ENCODE results near the gene RND2. TPM values are rescaled to one million over a fixed set of nuclear protein-coding genes. Genes with fewer than 3 reads are reported as not detected.

Gene RND2
- total RNA-seq, 1 donor from 2014 or later: 3.6 TPM

DNA sequence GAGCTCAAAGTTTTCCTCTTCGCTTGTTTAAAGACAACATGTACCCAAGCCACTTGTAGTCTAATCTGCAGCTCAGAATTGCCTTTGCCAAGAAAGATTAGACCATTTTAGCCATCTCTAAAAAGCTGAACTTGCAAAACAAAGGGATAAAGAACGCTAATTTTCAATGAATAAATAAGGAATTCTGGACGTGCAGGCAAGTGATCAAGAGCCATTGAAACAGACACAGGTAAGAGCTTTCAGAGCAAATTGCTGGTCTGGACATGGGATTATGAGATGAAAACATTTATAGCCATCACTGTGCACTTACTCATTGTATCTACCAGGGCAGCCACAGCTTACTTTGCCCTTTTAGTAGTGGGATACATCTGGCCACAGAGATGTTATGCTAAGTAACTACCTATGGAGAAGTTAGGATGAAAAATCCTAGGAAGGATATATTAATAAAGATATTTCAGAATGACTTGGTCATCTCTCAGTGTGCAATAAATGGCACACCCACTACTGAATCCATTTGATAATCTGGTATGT, 44.4 kb downstream of the RND2 start:
- ATAC-seq (peak; percentile 63), DNase-seq (ENCODE audit: low spot score) (no peak)

DNA sequence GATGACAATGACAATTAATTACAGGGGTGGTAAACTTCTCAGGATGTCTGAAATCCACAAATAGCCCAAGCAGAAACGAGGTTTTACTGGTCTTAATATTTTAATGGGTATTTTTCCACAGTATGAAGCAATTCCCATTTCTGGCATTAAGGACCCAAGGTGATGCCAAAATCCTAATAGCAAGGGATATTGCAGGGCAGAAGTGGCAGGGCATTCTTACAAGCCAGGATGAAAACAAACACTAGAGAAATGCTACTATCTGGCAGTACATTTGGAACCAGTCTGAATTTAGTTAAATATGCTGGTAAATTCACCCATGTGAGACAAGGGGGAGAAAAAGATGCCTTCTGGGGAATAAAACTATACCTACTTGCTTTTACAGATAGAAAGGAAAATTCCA, 45.2 kb downstream of the RND2 start:
- DNase-seq (ENCODE audit: low spot score): peak; percentile 50
- ATAC-seq: peak; percentile 67

DNA sequence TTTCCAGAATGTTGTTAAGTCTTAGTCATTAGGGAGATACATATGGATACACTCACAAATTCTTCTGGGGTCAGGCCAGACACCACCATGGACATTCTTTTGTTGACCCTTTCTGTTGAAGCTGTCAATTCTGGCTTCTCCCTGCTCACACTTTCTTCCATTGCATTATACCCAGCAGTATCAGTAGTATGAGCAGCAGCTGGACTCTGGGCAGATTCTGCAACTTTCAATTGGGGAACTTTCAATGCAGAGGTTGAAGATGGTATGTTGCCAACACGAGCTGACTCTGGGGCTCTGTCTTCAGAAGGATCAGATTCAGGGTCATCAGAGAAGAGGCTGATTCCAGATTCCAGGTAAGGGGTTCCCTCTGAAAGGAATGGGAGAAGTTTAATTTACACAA, 45.8 kb downstream of the RND2 start:
- ATAC-seq (peak; percentile 45), DNase-seq (ENCODE audit: low spot score) (peak; percentile 52)

DNA sequence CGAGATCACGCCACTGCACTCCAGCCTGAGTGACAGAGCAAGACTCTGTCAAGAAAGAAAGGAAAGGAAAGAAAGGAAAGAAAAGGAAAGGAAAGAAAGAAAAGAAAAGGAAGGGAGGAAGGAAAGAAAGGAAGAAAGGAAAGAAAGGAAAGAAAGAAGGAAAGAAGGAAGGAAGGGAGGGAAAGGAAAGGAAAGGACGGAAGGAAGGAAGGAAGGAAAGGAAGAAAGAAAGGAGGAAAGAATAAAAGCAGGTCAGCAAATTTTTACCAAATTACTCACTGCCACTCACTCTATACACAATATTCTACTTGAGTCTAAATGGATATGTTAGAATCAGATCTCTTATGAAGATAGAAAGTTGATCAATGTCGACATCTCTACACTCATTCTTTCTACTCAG, 49.8 kb downstream of the RND2 start:
- no peak for DNase-seq (ENCODE audit: low spot score)
- no peak for ATAC-seq

DNA sequence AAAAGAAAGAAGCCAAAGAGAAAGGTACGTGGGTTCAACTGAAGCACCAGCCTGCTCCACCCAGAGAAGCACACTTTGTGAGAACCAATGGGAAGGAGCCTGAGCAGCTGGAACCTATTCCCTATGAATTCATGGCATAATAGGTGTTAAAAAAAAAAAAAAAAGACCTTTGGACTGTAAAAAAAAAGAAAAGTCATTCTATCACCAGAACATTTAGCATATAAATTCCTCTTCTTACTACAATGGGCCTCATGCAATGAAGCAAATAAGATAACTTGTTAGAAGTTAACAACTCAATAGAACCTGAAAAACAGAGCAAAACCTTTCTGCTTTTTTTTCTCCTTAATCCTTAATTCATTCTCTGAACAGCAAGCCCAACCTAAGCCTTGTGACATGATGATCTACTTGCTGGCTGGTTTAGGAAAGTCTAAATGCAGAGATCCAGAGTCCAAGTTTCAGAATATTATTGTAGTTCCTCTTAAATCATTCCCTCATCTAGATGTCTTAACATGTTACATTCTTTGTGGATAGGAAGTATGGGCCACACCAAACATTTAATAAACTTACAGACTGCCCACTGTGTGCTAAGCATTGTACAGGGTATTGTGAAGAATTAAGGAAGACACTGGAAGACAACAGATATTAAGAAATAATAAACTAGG, 54.7 kb downstream of the RND2 start:
- DNase-seq (ENCODE audit: low spot score) (no peak), ATAC-seq (no peak)

Other genes with a start within 250 kb of the RND2 start
- 0.53 TPM for gene WNK4, start 244.6 kb upstream of the RND2 start, total RNA-seq
- gene COA3, start 226.5 kb upstream of the RND2 start, total RNA-seq: 62.9 TPM
- gene CNTD1, start 226.4 kb upstream of the RND2 start, total RNA-seq: not detected
- 37.6 TPM for gene BECN1, start 200.9 kb upstream of the RND2 start, total RNA-seq
- gene PSME3, start 191.8 kb upstream of the RND2 start, total RNA-seq: 40.7 TPM
- gene AOC2, start 180.7 kb upstream of the RND2 start, total RNA-seq: 2.6 TPM
- gene AOC3, start 174.0 kb upstream of the RND2 start, total RNA-seq: 8.6 TPM
- 440 TPM for gene G6PC1, start 124.4 kb upstream of the RND2 start, total RNA-seq
- 17.2 TPM for gene AARSD1, start 60.8 kb upstream of the RND2 start, total RNA-seq
- gene PTGES3L, start 45.2 kb upstream of the RND2 start, total RNA-seq: 0.25 TPM
- gene RUNDC1, start 44.7 kb upstream of the RND2 start, total RNA-seq: 5.3 TPM
- gene RPL27, start 26.8 kb upstream of the RND2 start, total RNA-seq: 293 TPM
- 13.7 TPM for gene IFI35, start 18.4 kb upstream of the RND2 start, total RNA-seq
- gene VAT1, start 2.8 kb upstream of the RND2 start, total RNA-seq: 41.5 TPM
- gene BRCA1, start 100.1 kb downstream of the RND2 start, total RNA-seq: 7.8 TPM
- gene NBR1, start 146.0 kb downstream of the RND2 start, total RNA-seq: 55.2 TPM
- gene TMEM106A, start 186.6 kb downstream of the RND2 start, total RNA-seq: 2.1 TPM
- gene CCDC200, start 203.4 kb downstream of the RND2 start, total RNA-seq: not detected
- 2,459 TPM for gene RNU2-1, start 208.7 kb downstream of the RND2 start, total RNA-seq

Data from left lobe of liver (tissue), 2 donors.